Measurements from ENCODE around the gene TTC7B.

Gene TTC7B

GRCh38 chr14:90671382-90672234, 144.6 kb downstream of the TTC7B start:
- DNase-seq (ENCODE audit: low spot score): no peak

- DNase-seq (ENCODE audit: low spot score): no peak
Observed at GRCh38 chr14:90669731-90670130, 146.5 kb downstream of the TTC7B start.

- DNase-seq (ENCODE audit: low spot score): no peak
Observed at GRCh38 chr14:90666571-90666970, 149.7 kb downstream of the TTC7B start.

- no peak for DNase-seq (ENCODE audit: low spot score)
Observed at GRCh38 chr14:90665321-90666000, 150.8 kb downstream of the TTC7B start.

- no peak for DNase-seq (ENCODE audit: low spot score)
Observed at GRCh38 chr14:90664911-90665310, 151.3 kb downstream of the TTC7B start.

GRCh38 chr14:90663680-90664079, 152.6 kb downstream of the TTC7B start:
- DNase-seq (ENCODE audit: low spot score): no peak

- DNase-seq (ENCODE audit: low spot score): no peak
Observed at GRCh38 chr14:90663140-90663539, 153.1 kb downstream of the TTC7B start.

- DNase-seq (ENCODE audit: low spot score): no peak
Observed at GRCh38 chr14:90661866-90662265, 154.4 kb downstream of the TTC7B start.

GRCh38 chr14:90660865-90661570, 155.2 kb downstream of the TTC7B start:
- DNase-seq (ENCODE audit: low spot score): no peak

- DNase-seq (ENCODE audit: low spot score): no peak
Observed at GRCh38 chr14:90659156-90659555, 157.1 kb downstream of the TTC7B start.

GRCh38 chr14:90658541-90658967, 157.7 kb downstream of the TTC7B start:
- DNase-seq (ENCODE audit: low spot score): peak; percentile 72

GRCh38 chr14:90656973-90657372, 159.3 kb downstream of the TTC7B start:
- no peak for DNase-seq (ENCODE audit: low spot score)

- no peak for DNase-seq (ENCODE audit: low spot score)
Observed at GRCh38 chr14:90655829-90656228, 160.4 kb downstream of the TTC7B start.

GRCh38 chr14:90654831-90655276, 161.4 kb downstream of the TTC7B start:
- no peak for DNase-seq (ENCODE audit: low spot score)

GRCh38 chr14:90652626-90653025, 163.6 kb downstream of the TTC7B start:
- DNase-seq (ENCODE audit: low spot score): no peak

- no peak for DNase-seq (ENCODE audit: low spot score)
Observed at GRCh38 chr14:90651976-90652560, 164.2 kb downstream of the TTC7B start.

- DNase-seq (ENCODE audit: low spot score): no peak
Observed at GRCh38 chr14:90651271-90651804, 164.9 kb downstream of the TTC7B start.

GRCh38 chr14:90649557-90650135, 166.6 kb downstream of the TTC7B start:
- no peak for DNase-seq (ENCODE audit: low spot score)

- peak; percentile 63 for DNase-seq (ENCODE audit: low spot score)
Observed at GRCh38 chr14:90649083-90649482, 167.1 kb downstream of the TTC7B start.

GRCh38 chr14:90648421-90648820, 167.8 kb downstream of the TTC7B start:
- no peak for DNase-seq (ENCODE audit: low spot score)

GRCh38 chr14:90647473-90648005, 168.7 kb downstream of the TTC7B start:
- no peak for DNase-seq (ENCODE audit: low spot score)

Measured in kidney tubule cell (primary cell).